Endodermal cell (in vitro differentiated cells): Measurements from ENCODE around the gene GDAP2. TPM values are rescaled to one million over a fixed set of nuclear protein-coding genes. Genes with fewer than 3 reads are reported as not detected.

Source experiments
- DNase-seq: peaks from one replicate; pipeline ENCODE4 v3.0.0-alpha.2; 2017
- H3K27ac ChIP-seq: 2 replicates; pipeline ENCODE4 v1.5.1; 2013; ENCODE audit warnings: mild to moderate bottlenecking, low read depth, low read length, moderate library complexity
- H3K27me3 ChIP-seq: 2 replicates; pipeline ENCODE4 v1.6.1; 2013; ENCODE audit warnings: mild to moderate bottlenecking, low read length, moderate library complexity; ENCODE audit not compliant: insufficient read depth, control insufficient read depth, poor library complexity, severe bottlenecking
- H3K36me3 ChIP-seq: 2 replicates; pipeline ENCODE4 v1.7.0; 2013; ENCODE audit warnings: mild to moderate bottlenecking, low read length, moderate library complexity; ENCODE audit not compliant: control insufficient read depth, insufficient read depth
- H3K4me1 ChIP-seq: one replicate; pipeline ENCODE4 v1.7.0; 2013; ENCODE audit warnings: low read length; ENCODE audit not compliant: control insufficient read depth, insufficient read depth
- H3K4me3 ChIP-seq: 2 replicates; pipeline ENCODE4 v1.5.1; 2013; ENCODE audit warnings: mild to moderate bottlenecking, low read length, moderate library complexity
- H3K9ac ChIP-seq: 2 replicates; pipeline ENCODE4 v1.6.1; 2013; ENCODE audit warnings: mild to moderate bottlenecking, low read length, moderate library complexity; ENCODE audit not compliant: poor library complexity, severe bottlenecking; ENCODE audit errors: extremely low read depth
- H3K9me3 ChIP-seq: 2 replicates; pipeline ENCODE4 v1.6.1; 2013; ENCODE audit warnings: mild to moderate bottlenecking, low read length, moderate library complexity; ENCODE audit not compliant: control insufficient read depth
- H3K27ac Mint-ChIP-seq: 2 replicates; pipeline ENCODE4 v1.8.0; 2020; ENCODE audit warnings: mixed read lengths
- H3K27me3 Mint-ChIP-seq: 2 replicates; pipeline ENCODE4 v1.8.0; 2021; ENCODE audit warnings: mild to moderate bottlenecking, mixed read lengths; ENCODE audit not compliant: insufficient read depth
- H3K36me3 Mint-ChIP-seq: 2 replicates; pipeline ENCODE4 v1.8.0; 2020; ENCODE audit warnings: low read depth, mixed read lengths
- H3K4me1 Mint-ChIP-seq: 2 replicates; pipeline ENCODE4 v1.8.0; 2020; ENCODE audit warnings: mixed read lengths
- H3K4me3 Mint-ChIP-seq: 2 replicates; pipeline ENCODE4 v1.8.0; 2020; ENCODE audit warnings: mild to moderate bottlenecking, moderate library complexity, mixed read lengths
- H3K9me3 Mint-ChIP-seq: 2 replicates; pipeline ENCODE4 v1.8.0; 2020; ENCODE audit warnings: mild to moderate bottlenecking, mixed read lengths
- WGBS, 2 experiments: methylation state at CpG; one replicate each; pipeline versions ENCODE4 v1.1.5 to v1.1.7; 2013; ENCODE audit warnings: missing lambda C conversion rate in 2 of 2, mixed read lengths in 1 of 2; ENCODE audit not compliant: insufficient coverage in 1 of 2, insufficient read length in 1 of 2; 5-methylcytosine and 5-hydroxymethylcytosine counted together
- total RNA-seq, 2 donors: library from RNA; stranded (reverse); fragmentation: NEBNext Ultra II Directional in 1 of 2; extraction: Animal tissue kit (Norgen Biotek cat#: 25700) in 1 of 2; gene quantifications; 2 replicates in 1 of 2; 3 replicates in 1 of 2; pipeline ENCODE4 v1.2.1, GENCODE V29; 2021
- TF ChIP-seq, protein P1 (sequence below): fragments of 200-600 bp; sonication (generic); conservative IDR thresholded peaks from 2 replicates; pipeline ENCODE4 v1.5.0; 2021; ENCODE audit warnings: antibody characterized with exemption, mild to moderate bottlenecking

Gene GDAP2
- total RNA-seq, 2 donors from 2014 or later: 24.1 to 34.8 TPM

DNA sequence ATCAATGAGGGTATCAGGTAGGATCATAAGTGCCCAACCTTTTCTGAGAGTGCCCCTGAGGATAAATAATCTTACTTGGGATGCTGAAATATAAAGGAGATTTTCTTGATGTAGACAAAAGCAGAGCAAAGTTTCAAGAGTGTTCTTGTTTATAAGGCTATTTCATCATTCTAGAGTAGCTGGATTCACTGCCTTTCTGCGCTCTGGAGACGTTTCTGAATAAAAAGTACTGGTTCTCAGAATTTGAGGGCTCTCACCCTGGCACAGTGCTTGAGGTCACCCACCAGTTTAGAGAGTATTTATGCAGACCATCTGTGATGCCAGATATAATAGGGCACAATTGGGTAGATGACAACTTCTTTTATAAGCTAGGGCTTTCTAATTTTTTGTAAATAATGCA, 103.3 kb downstream of the GDAP2 start:
- no peak overlapping the region for H3K9ac ChIP-seq
- peaks cover 5% of the 10 kb centered on the region for H3K27me3 Mint-ChIP-seq
- peaks cover 15% of the 10 kb centered on the region for H3K9me3 ChIP-seq
- H3K4me1 Mint-ChIP-seq: peaks cover 5% of the 10 kb centered on the region
- no peaks in the 10 kb centered on the region for H3K36me3 ChIP-seq
- DNase-seq: no peak
- peaks cover 11% of the 10 kb centered on the region for H3K9me3 Mint-ChIP-seq
- H3K36me3 Mint-ChIP-seq: no peaks in the 10 kb centered on the region
- H3K27ac ChIP-seq: no peak overlapping the region
- WGBS, 2 experiments: 93 to 100% methylated on average over 2 of the region's 2 CpGs
- peaks cover 4% of the 10 kb centered on the region for H3K4me1 ChIP-seq
- H3K4me3 Mint-ChIP-seq: no peak overlapping the region
- no peak overlapping the region for H3K4me3 ChIP-seq
- no peak overlapping the region for H3K27ac Mint-ChIP-seq
- H3K27me3 ChIP-seq: no peaks in the 10 kb centered on the region
- TF ChIP-seq, protein P1, sequence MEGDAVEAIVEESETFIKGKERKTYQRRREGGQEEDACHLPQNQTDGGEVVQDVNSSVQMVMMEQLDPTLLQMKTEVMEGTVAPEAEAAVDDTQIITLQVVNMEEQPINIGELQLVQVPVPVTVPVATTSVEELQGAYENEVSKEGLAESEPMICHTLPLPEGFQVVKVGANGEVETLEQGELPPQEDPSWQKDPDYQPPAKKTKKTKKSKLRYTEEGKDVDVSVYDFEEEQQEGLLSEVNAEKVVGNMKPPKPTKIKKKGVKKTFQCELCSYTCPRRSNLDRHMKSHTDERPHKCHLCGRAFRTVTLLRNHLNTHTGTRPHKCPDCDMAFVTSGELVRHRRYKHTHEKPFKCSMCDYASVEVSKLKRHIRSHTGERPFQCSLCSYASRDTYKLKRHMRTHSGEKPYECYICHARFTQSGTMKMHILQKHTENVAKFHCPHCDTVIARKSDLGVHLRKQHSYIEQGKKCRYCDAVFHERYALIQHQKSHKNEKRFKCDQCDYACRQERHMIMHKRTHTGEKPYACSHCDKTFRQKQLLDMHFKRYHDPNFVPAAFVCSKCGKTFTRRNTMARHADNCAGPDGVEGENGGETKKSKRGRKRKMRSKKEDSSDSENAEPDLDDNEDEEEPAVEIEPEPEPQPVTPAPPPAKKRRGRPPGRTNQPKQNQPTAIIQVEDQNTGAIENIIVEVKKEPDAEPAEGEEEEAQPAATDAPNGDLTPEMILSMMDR: no peak

DNA sequence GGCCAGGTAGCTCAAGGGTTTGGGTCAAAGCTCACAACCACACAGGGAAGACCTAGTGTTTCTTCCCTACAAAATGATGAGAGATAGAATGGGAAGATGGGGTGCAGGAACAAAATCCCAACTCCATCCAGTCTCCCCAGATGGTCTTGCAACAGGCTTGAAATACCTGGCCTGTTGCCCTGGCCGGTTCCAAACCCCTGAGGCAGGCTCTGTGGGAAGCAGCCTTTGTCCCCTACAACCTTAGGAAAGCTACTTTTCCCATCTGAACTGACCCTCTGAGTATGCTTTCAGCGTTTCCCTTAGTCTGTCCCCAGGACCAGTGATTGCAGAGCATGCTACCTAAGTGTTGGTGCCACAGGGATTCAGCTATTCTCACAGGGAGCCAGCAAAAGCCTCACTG, 104.0 kb downstream of the GDAP2 start:
- H3K4me1 Mint-ChIP-seq: peaks cover 5% of the 10 kb centered on the region
- H3K36me3 Mint-ChIP-seq: no peaks in the 10 kb centered on the region
- H3K27me3 ChIP-seq: no peaks in the 10 kb centered on the region
- no peak overlapping the region for H3K4me3 ChIP-seq
- peaks cover 15% of the 10 kb centered on the region for H3K9me3 ChIP-seq
- H3K27ac ChIP-seq: no peak overlapping the region
- TF ChIP-seq, protein P1: no peak
- peaks cover 8% of the 10 kb centered on the region for H3K9me3 Mint-ChIP-seq
- no peaks in the 10 kb centered on the region for H3K36me3 ChIP-seq
- no peak overlapping the region for H3K27ac Mint-ChIP-seq
- H3K9ac ChIP-seq: no peak overlapping the region
- no peak overlapping the region for H3K4me3 Mint-ChIP-seq
- peaks cover 4% of the 10 kb centered on the region for H3K4me1 ChIP-seq
- DNase-seq: no peak
- peaks cover 5% of the 10 kb centered on the region for H3K27me3 Mint-ChIP-seq
- 84 to 100% methylated on average over 1 to 2 of the region's 2 CpGs for WGBS, 2 experiments

DNA sequence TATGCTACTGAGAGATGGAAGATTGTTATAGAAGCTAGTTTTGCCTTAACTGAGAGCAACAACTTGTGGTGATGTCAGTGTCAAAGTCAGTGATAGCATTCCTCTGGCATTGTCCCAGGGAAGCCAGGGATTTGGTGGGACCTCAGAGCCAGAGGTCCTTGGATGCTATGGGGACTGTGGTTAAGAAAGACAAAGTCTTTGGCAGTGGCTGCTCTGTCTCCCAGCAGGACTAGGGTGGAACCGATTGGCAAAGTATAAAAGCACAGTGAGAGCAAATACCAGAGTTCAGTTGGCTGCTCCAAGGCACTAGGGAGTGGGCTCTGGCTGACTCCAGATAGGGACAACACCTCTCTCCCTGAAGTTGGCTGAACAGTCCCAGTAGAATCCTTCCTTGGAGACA, 104.8 kb downstream of the GDAP2 start:
- H3K9ac ChIP-seq: no peak overlapping the region
- Mint-ChIP-seq H3K36me3 (no peaks in the 10 kb centered on the region), H3K4me1 (peaks cover 5% of the 10 kb centered on the region), H3K27ac (no peak overlapping the region), H3K4me3 (no peak overlapping the region), H3K27me3 (peaks cover 5% of the 10 kb centered on the region), H3K9me3 (peaks cover 6% of the 10 kb centered on the region)
- H3K4me1 ChIP-seq: peaks cover 4% of the 10 kb centered on the region
- no peaks in the 10 kb centered on the region for H3K36me3 ChIP-seq
- no peak for DNase-seq
- H3K27ac ChIP-seq: no peak overlapping the region
- H3K9me3 ChIP-seq: peaks cover 15% of the 10 kb centered on the region
- WGBS, 2 experiments: 80 to 83% methylated on average over 1 of the region's 1 CpG
- no peak overlapping the region for H3K4me3 ChIP-seq
- H3K27me3 ChIP-seq: no peaks in the 10 kb centered on the region
- TF ChIP-seq, protein P1: no peak
